Cortex of kidney (tissue), 1 donor: ENCODE measurements around the gene RPAIN.

Experiments
- DNase-seq: peaks from one replicate; lab custom pipeline; 2025; lab: John Stamatoyannopoulos, UW

The RPAIN gene

GRCh38 chr17:5419959-5420653 is at the start of gene RPAIN:
Gene RPAIN, plus strand, starts transcription at chr17:5420182. Its CDS starts 29 bp downstream, at chr17:5420211.
- DNase-seq = no peak

GRCh38 chr17:5370411-5370810 is 49.6 kb upstream of the RPAIN start:
- no peak for DNase-seq

- DNase-seq = no peak
Measured at GRCh38 chr17:5373112-5373511, 46.9 kb upstream of the RPAIN start.

- no peak for DNase-seq
Measured at GRCh38 chr17:5378566-5379207, 41.3 kb upstream of the RPAIN start.

- no peak for DNase-seq
Measured at GRCh38 chr17:5379351-5380107, 40.5 kb upstream of the RPAIN start.

GRCh38 chr17:5380491-5381135 is 39.4 kb upstream of the RPAIN start:
- no peak for DNase-seq

- no peak for DNase-seq
Measured at GRCh38 chr17:5381542-5381941, 38.4 kb upstream of the RPAIN start.

- no peak for DNase-seq
Measured at GRCh38 chr17:5391678-5392077, 28.3 kb upstream of the RPAIN start.

- no peak for DNase-seq
Measured at GRCh38 chr17:5396612-5397011, 23.4 kb upstream of the RPAIN start.

- DNase-seq = no peak
Measured at GRCh38 chr17:5399767-5400166, 20.2 kb upstream of the RPAIN start.

- DNase-seq = no peak
Measured at GRCh38 chr17:5405400-5405799, 14.6 kb upstream of the RPAIN start.

- DNase-seq = no peak
Measured at GRCh38 chr17:5408186-5408585, 11.8 kb upstream of the RPAIN start.

- DNase-seq = no peak
Measured at GRCh38 chr17:5410594-5411272, 9.2 kb upstream of the RPAIN start.

GRCh38 chr17:5413682-5414081 is 6.3 kb upstream of the RPAIN start:
- DNase-seq = no peak

GRCh38 chr17:5416901-5417300 is 3.1 kb upstream of the RPAIN start:
- no peak for DNase-seq

GRCh38 chr17:5418858-5419355 is 1.1 kb upstream of the RPAIN start:
- DNase-seq = no peak

GRCh38 chr17:5419356-5419958 is 525 bp upstream of the RPAIN start, which contains the start of gene NUP88:
Gene NUP88, minus strand, starts transcription at chr17:5419662. Its CDS starts 12 bp downstream, at chr17:5419650.
- DNase-seq = peak; percentile 97

GRCh38 chr17:5422505-5422904 is 2.5 kb downstream of the RPAIN start:
- DNase-seq = no peak

GRCh38 chr17:5424909-5425308 is 4.9 kb downstream of the RPAIN start:
- DNase-seq = no peak

GRCh38 chr17:5425826-5426225 is 5.8 kb downstream of the RPAIN start:
- no peak for DNase-seq

GRCh38 chr17:5429191-5429887 is 9.4 kb downstream of the RPAIN start:
- DNase-seq = no peak
